WI38 (cell line): Measurements from ENCODE around the gene GPR3.

Experiments
- H3K4me3 ChIP-seq: 2 replicates; pipeline ENCODE4 v1.5.1; 2011; ENCODE audit warnings: low read depth, mild to moderate bottlenecking, control low read depth, low read length
- CTCF ChIP-seq: IDR thresholded peaks from 2 replicates; pipeline ENCODE4 v1.5.1; 2012; ENCODE audit warnings: low read depth, mild to moderate bottlenecking, control low read depth, low read length

The GPR3 gene

DNA sequence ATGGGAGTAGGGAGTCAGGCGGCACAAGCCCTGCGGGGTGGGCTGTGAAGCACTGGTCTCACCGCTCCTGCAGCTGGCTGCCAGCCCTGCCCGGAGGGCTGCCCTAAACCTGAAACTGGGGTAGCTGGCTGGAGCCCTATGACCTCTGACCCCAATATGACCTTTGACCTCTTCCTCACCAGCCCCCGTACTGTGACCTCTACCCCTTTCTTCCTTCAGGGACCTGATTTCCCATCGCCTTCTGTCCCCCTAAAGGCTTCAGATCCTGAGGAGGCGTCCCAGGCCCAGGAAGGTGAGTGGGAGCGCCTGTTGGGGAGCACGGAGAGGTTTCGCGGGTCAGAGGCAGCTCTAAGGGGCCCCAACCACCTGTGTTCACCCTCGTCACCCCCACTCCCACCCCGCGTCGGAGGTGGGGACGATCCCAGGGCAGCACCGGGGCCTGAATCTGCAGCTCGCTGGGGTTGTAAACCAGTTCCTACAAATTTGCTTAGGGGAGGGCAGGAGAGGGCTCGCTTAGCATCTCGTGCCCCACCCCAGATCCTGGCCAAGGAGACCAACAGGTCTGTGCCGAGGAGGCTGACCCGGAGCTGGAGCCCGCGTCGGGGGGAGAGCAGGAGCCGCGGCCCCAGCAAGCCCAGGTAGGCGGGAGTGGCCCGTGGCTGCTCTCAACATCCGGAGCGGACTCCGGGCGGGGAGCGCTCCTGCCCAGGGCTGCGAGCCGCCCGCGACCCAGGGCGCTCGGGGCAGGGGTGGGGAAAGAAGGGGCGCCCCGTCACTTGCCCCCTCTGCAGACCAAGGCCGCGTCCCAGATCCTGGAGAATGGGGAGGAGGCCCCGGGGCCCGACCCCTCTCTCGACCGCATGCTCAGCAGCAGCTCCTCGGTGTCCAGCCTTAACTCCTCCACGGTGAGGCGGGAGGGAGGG lies 43.3 kb upstream of the GPR3 start:
- no peak for TF ChIP-seq CTCF
- peak overlapping the region; percentile 53 for H3K4me3 ChIP-seq

DNA sequence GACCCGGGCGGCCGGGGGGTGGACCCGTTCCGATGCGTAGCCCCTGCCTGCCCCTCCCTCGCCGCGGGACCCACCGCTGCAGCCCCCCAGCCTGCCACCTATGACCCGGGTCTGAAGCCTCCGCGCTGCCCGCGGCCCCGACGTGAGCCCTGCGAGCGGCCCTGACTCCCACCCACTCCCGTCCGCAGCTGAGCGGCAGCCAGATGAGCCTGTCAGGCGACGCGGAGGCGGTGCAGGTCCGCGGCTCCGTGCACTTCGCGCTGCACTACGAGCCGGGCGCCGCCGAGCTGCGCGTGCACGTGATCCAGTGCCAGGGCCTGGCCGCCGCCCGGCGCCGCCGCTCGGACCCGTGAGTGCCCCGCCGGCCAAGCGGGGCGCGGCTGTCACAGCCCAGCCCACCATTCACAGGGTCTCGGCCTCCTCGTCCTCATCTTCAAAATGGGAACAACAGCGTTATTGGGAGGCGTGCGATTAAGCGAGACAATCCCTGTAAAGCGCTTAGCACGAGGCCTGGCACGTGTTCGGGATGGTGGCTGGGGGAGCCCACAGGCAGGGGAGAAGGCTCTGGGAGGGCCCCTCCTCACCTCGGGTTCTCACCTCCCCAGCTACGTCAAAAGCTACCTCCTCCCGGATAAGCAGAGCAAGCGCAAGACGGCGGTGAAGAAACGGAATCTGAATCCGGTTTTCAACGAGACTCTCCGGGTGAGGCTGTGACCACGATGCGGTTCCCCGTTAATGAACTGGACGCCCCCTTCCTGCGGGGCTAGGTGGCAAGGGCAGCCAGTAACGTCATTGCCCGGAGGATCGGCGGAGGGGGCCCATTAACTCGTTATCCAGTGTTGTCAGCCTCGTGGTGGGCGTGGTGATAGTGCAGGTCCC lies 42.4 kb upstream of the GPR3 start:
- peak overlapping the region; percentile 53 for H3K4me3 ChIP-seq
- no peak for TF ChIP-seq CTCF

GRCh38 chr1:27350663-27351540 lies 41.5 kb upstream of the GPR3 start:
- H3K4me3 ChIP-seq = no peak overlapping the region
- no peak for TF ChIP-seq CTCF

DNA sequence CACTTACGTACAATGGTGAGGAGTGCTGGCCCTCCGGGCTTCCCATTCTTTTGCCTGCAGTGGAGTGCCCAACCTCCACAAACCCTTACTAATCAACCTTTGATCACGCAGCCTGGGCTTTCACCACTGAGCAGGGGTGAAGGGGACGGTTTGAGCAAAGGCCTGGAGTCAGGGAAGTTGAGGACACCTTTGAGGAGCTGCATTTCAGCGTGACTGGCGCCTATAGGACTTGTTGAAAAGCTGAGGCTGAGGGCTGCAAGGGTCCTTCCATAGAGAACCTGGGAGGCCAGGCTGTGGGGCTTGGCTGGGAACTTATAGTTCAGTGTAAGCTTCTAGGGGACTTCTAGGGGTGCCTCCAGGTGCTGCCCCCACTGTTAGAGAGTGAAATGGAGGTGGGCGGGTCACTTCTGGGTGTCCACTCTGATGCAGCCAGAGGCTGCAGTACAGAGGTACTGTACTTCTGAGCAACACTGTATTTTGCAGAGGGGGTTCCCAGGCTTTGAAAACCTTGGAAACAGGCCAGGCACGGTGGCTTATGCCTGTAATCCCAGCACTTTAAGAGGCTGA lies 40.8 kb upstream of the GPR3 start:
- TF ChIP-seq CTCF = no peak
- no peak overlapping the region for H3K4me3 ChIP-seq

GRCh38 chr1:27353166-27353565 lies 39.3 kb upstream of the GPR3 start:
- no peak overlapping the region for H3K4me3 ChIP-seq
- TF ChIP-seq CTCF = no peak

DNA sequence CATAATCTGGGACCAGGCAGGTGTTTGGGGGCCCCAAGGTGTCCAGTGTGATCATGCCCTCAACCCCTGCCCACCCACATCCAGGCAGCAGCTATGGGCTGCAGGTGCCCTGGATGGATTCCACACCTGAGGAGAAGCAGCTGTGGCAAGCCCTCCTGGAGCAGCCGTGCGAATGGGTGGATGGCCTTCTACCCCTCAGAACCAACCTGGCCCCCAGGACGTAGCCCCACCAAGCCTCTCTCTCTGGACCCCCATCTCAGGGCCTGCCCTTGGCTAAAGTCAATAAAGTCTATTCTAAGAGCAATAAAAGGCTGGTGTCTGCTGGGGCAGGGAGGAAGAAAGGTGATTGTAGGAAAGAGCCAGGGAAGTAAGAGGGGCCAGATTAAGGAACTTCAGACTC lies 38.8 kb upstream of the GPR3 start:
- H3K4me3 ChIP-seq = no peak overlapping the region
- no peak for TF ChIP-seq CTCF
